Mesothelial cell of epicardium (in vitro differentiated cells): ENCODE results near the gene HDAC11. TPM values are rescaled to one million over a fixed set of nuclear protein-coding genes. Genes with fewer than 3 reads are reported as not detected.

ENCODE experiments used
- DNase-seq, 2 experiments: peaks; one replicate each; pipeline ENCODE4 v3.0.0; 2021; ENCODE audit warnings: low spot score in 2 of 2; ENCODE audit not compliant: unreplicated experiment in 2 of 2
- H3K27ac Mint-ChIP-seq: 2 replicates; pipeline ENCODE4 v1.8.0; 2021; ENCODE audit warnings: mixed read lengths
- H3K27me3 Mint-ChIP-seq: 2 replicates; pipeline ENCODE4 v1.8.0; 2021; ENCODE audit warnings: low read depth, mixed read lengths
- H3K36me3 Mint-ChIP-seq: 2 replicates; pipeline ENCODE4 v1.8.0; 2021; ENCODE audit warnings: mixed read lengths
- H3K4me1 Mint-ChIP-seq: 2 replicates; pipeline ENCODE4 v1.8.0; 2021; ENCODE audit warnings: mixed read lengths
- H3K4me3 Mint-ChIP-seq: 2 replicates; pipeline ENCODE4 v1.8.0; 2021; ENCODE audit warnings: mild to moderate bottlenecking, moderate library complexity, mixed read lengths
- H3K9me3 Mint-ChIP-seq: 2 replicates; pipeline ENCODE4 v1.8.0; 2021; ENCODE audit warnings: mixed read lengths
- total RNA-seq: library from RNA; stranded (reverse); gene quantifications from 3 replicates; pipeline ENCODE4 v1.2.1, GENCODE V29; 2021
- TF ChIP-seq, protein P1 (sequence below): fragments of 200-600 bp; sonication (generic); IDR thresholded peaks from one replicate; pipeline ENCODE4 v1.5.0; 2021; ENCODE audit warnings: antibody characterized with exemption; ENCODE audit not compliant: unreplicated experiment

Gene HDAC11
- total RNA-seq, 1 donor from 2014 or later: 16.4 TPM

- Mint-ChIP-seq H3K36me3 (peaks cover 33% of the 10 kb centered on the region), H3K27me3 (no peaks in the 10 kb centered on the region), H3K27ac (no peak overlapping the region), H3K4me1 (peaks cover 28% of the 10 kb centered on the region), H3K9me3 (peaks cover 5% of the 10 kb centered on the region), H3K4me3 (no peak overlapping the region)
- TF ChIP-seq, protein P1, sequence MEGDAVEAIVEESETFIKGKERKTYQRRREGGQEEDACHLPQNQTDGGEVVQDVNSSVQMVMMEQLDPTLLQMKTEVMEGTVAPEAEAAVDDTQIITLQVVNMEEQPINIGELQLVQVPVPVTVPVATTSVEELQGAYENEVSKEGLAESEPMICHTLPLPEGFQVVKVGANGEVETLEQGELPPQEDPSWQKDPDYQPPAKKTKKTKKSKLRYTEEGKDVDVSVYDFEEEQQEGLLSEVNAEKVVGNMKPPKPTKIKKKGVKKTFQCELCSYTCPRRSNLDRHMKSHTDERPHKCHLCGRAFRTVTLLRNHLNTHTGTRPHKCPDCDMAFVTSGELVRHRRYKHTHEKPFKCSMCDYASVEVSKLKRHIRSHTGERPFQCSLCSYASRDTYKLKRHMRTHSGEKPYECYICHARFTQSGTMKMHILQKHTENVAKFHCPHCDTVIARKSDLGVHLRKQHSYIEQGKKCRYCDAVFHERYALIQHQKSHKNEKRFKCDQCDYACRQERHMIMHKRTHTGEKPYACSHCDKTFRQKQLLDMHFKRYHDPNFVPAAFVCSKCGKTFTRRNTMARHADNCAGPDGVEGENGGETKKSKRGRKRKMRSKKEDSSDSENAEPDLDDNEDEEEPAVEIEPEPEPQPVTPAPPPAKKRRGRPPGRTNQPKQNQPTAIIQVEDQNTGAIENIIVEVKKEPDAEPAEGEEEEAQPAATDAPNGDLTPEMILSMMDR: no peak
- no peak for DNase-seq
Observed at GRCh38 chr3:13487403-13487802, 7.3 kb downstream of the HDAC11 start.

GRCh38 chr3:13491206-13491974, 11.3 kb downstream of the HDAC11 start:
- Mint-ChIP-seq H3K4me3 (no peak overlapping the region), H3K9me3 (peaks cover 5% of the 10 kb centered on the region), H3K36me3 (peaks cover 34% of the 10 kb centered on the region), H3K4me1 (peaks cover under 1% of the 10 kb centered on the region), H3K27ac (no peak overlapping the region), H3K27me3 (no peaks in the 10 kb centered on the region)
- DNase-seq: no peak
- TF ChIP-seq, protein P1: no peak

GRCh38 chr3:13492048-13492447, 11.9 kb downstream of the HDAC11 start:
- DNase-seq: no peak
- peaks cover 2% of the 10 kb centered on the region for H3K4me1 Mint-ChIP-seq
- no peak overlapping the region for H3K4me3 Mint-ChIP-seq
- H3K27ac Mint-ChIP-seq: no peak overlapping the region
- H3K36me3 Mint-ChIP-seq: peaks cover 34% of the 10 kb centered on the region
- peaks cover 5% of the 10 kb centered on the region for H3K9me3 Mint-ChIP-seq
- H3K27me3 Mint-ChIP-seq: no peaks in the 10 kb centered on the region
- TF ChIP-seq, protein P1: no peak

GRCh38 chr3:13492976-13493866, 13.1 kb downstream of the HDAC11 start:
- TF ChIP-seq, protein P1: no peak
- Mint-ChIP-seq H3K4me1 (peaks cover 2% of the 10 kb centered on the region), H3K9me3 (peaks cover 5% of the 10 kb centered on the region), H3K36me3 (peaks cover 25% of the 10 kb centered on the region), H3K4me3 (no peak overlapping the region), H3K27me3 (no peaks in the 10 kb centered on the region), H3K27ac (no peak overlapping the region)
- no peak for DNase-seq

- H3K4me1 Mint-ChIP-seq: peaks cover 2% of the 10 kb centered on the region
- no peak for DNase-seq
- no peak overlapping the region for H3K27ac Mint-ChIP-seq
- no peaks in the 10 kb centered on the region for H3K27me3 Mint-ChIP-seq
- H3K4me3 Mint-ChIP-seq: no peak overlapping the region
- TF ChIP-seq, protein P1: no peak
- H3K9me3 Mint-ChIP-seq: peaks cover 4% of the 10 kb centered on the region
- H3K36me3 Mint-ChIP-seq: peaks cover 17% of the 10 kb centered on the region
Observed at GRCh38 chr3:13493867-13494441, 13.8 kb downstream of the HDAC11 start.
